ENCODE results near the gene OR1N2.
"Not testable (repeated sequence)": the region's sequence is repeated elsewhere in the genome, so short reads cannot be mapped to it uniquely, and the experiment has no call there.

The OR1N2 gene, protein sequence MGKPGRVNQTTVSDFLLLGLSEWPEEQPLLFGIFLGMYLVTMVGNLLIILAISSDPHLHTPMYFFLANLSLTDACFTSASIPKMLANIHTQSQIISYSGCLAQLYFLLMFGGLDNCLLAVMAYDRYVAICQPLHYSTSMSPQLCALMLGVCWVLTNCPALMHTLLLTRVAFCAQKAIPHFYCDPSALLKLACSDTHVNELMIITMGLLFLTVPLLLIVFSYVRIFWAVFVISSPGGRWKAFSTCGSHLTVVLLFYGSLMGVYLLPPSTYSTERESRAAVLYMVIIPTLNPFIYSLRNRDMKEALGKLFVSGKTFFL

DNA sequence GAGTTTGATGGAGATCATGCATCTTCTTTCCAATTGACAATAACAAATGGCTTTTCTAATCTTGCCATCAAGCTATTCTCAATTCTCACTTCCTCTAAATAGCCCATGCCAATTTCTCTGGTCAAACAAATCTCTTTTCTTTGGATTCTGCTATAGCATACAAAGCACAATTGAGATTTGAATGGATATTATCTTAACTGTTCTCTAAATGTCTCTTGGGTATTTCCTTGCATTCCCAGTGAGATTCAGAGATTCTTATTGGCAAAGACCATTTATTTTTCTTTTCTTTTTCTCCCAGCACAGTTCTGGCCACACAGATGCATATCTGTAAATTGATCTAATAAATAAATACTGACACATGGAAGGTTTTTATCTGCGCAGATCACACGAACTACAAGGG is at the start of gene OR1N2:
TSS of gene OR1N2 (plus strand) at position 301 of the 400 bp plus-strand sequence. CDS start 100 bp downstream, outside the sequence.
- DNase-seq (ENCODE audit: low read depth in 2 of 2, low spot score in 1 of 2) = no peak

DNA sequence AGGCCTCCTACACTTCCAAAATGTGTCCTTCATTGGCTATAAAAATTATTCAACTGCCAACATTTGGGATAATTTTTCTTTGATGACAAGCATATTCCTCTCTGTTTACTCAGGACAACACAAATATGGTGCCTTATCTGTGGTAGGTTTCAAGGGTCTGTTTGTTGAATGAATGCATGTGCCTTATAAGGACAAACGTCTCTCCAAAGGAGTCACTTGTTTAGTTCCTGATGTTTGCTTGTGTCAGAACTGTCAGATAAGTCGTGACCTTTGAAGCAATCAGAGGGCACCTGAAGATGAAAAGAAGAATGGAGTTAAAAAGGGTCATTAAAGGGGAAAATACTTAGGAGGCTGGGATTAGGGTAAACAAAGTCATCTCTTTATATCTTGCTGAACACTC is 45.9 kb upstream of the OR1N2 start:
- DNase-seq (ENCODE audit: low read depth in 2 of 2, low spot score in 1 of 2) = no peak

DNA sequence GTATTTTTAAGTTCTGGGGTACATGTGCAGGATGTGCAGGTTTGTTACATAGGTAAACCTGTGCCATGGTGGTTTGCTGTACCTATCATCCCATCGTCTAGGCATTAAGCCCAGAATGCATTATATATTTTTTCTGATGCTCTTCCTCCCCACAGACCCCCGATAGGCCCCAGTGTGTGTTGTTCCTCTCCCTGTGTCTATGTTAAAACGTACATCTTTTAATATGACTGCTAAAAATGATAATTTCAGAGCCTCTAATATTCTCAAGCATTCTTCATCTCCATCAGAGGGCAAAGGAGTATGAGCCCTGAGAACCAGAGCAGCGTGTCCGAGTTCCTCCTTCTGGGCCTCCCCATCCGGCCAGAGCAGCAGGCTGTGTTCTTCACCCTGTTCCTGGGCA is 42.4 kb upstream of the OR1N2 start, which contains the start of gene OR1J2:
TSS of gene OR1J2 (plus strand) at position 301 of the 400 bp plus-strand sequence. CDS start at position 301, 0 bp downstream.
- DNase-seq (ENCODE audit: low read depth in 2 of 2, low spot score in 1 of 2) = no peak

DNA sequence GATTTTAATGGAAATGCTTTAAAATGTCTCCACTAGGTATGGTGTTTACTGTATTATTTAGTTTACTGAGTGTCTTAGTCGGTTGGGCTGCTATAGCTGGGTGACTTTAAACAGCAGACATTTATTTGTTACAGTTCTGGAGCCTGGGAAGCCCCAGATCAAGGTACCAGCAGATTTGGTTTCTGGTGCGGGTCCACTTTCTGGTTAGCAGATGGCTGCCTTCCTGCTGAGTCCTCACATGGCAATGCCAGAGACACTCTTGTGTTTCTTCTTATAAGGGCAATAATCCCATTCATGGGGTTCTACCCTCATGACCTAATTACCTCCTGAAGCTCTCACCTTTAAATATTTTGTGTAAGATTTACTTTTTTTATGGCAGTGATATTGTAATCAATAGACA is 34.7 kb upstream of the OR1N2 start:
- DNase-seq (ENCODE audit: low read depth in 2 of 2, low spot score in 1 of 2) = no peak

DNA sequence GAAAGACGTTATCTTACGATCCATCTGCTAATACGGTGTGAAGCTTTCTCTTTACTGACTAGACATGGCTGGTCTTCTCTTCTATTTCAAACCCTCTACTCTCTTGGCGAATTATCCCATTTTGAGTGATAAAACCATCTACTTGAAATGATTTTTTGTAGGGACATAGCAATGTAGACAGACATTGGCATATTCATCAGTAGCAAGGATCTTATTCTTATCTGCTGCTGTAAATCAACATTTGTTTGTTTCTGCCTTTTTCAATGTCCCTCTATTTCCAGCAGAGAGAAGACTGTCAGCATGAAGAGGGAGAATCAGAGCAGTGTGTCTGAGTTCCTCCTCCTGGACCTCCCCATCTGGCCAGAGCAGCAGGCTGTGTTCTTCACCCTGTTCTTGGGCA is 34.1 kb upstream of the OR1N2 start, which contains the start of gene OR1J4:
TSS of gene OR1J4 (plus strand) at position 301 of the 400 bp plus-strand sequence. CDS start at position 301, 0 bp downstream.
- no peak for DNase-seq (ENCODE audit: low read depth in 2 of 2, low spot score in 1 of 2)

DNA sequence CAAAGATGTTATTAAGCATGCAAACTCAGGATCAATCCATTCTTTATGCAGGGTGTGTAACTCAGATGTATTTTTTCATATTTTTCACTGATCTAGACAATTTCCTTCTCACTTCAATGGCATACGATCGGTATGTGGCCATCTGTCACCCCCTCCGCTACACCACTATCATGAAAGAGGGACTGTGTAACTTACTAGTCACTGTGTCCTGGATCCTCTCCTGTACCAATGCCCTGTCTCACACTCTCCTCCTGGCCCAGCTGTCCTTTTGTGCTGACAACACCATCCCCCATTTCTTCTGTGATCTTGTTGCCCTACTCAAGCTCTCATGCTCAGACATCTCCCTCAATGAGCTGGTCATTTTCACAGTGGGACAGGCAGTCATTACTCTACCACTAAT is 33.5 kb upstream of the OR1N2 start:
- DNase-seq (ENCODE audit: low read depth in 2 of 2, low spot score in 1 of 2) = no peak

DNA sequence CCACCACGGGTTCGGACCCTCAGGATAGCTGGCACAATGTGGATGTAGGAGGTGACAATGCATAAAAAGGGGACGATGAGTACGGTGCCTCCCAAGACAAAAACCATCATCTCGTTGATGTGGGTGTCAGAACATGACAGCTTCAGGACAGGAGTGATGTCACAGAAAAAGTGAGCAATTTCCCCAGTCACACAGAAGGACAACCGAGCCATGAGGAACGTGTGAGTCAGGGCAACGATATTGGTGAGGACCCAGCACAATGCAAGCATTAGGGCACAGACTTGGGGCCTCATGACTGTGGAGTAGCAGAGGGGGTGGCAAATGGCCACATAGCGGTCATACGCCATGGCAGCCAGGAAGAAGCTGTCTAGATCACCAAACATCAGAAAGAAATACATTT is 26.3 kb upstream of the OR1N2 start:
- no peak for DNase-seq (ENCODE audit: low read depth in 2 of 2, low spot score in 1 of 2)

DNA sequence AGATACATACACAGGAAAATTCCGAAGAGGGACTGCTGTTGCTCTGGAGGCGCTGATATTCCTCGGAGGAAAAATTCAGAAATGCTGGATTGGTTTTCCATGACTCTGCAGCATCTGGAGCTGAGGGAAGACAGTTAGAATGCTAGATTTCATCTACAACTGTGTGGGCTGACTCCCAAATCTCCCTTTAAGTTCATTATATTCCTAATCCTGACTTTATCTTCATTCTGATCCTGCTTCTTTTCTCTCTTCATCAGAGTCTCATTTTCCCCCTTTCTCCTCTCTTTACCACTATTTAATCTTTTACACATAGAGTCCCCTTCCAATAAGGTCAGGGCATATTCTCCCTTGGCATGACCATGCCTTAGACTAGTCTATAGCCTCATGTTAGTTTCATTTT is 25.7 kb upstream of the OR1N2 start, which contains the start of gene OR1N1:
TSS of gene OR1N1 (minus strand) at position 101 of the 400 bp plus-strand sequence. CDS start at position 101, 0 bp downstream.
- no peak for DNase-seq (ENCODE audit: low read depth in 2 of 2, low spot score in 1 of 2)

DNA sequence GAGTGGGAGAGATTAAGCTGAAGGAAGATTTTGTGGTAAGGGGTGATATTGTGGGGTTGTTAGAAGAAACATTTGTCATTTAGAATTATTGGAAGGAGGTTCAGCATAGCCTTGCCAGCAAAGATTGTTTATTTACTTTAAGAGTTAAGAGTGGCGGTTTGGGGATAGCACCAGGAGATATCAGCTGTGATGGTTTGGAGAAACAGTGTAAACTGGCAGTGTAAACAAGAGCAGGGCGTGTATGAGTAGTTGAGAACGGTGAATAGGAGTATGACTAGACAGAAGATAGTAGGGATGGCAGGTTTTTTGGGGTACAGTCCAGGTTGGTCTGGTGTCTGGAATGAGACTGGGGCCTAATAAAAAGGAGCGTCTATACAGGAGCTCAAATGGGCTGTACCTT is 21.8 kb upstream of the OR1N2 start:
- not testable (repeated sequence) for DNase-seq (ENCODE audit: low read depth in 2 of 2, low spot score in 1 of 2)

DNA sequence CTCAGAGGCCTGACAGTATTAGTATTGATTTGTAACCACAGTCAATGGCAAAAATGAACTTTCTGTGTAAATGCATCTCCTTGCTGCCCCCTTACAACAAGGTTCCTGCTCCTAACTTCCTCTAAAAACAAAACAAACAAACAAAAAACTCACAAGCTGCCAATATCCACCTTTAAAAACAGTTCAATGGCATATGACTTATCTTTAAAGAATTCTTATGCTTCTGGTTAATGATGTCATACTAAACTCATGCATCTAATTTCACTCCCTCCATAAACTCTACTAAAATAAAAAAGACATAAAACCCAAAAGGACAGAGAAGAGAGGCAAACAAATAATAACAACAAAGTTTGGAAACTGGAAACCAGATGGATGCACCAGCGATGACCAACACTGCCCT is 16.8 kb upstream of the OR1N2 start:
- DNase-seq (ENCODE audit: low read depth in 2 of 2, low spot score in 1 of 2) = no peak

DNA sequence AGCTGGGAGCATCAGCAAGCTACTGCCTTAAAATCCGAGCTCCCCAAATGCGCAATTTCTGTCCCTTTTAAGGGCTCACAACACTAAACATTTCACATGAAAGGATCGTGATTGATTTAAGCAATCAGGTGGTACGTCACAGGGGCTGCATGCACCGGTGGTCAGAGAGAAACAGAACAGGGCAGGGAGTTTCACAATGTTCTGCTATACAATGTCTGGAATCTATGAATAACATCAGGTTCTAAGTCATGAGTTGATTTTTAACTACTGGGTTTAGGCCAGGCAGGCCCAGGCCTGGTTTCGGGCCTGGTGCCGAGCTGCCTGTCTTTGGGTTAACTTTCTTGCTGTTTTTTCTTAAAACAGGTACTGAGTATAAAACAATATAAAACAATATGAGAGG is 15.8 kb upstream of the OR1N2 start:
- DNase-seq (ENCODE audit: low read depth in 2 of 2, low spot score in 1 of 2) = not testable (repeated sequence)

DNA sequence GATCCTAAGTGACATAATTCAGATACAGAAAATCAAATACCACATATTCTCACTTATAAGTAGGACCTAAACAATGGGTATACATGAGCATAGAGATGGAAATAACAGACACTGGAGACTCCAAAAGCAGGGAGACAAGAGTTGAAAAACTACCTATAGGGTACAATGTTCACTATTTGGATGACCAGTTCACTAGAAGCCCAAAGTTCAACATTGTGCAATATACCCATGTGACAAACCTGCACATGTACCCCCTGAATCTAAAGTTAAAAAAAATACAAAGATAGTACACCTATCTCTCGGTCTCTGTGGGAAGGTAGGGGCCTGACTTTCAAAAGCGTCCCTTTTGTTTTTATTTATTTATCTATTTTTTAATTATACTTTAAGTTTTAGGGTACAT is 14.2 kb upstream of the OR1N2 start:
- no peak for DNase-seq (ENCODE audit: low read depth in 2 of 2, low spot score in 1 of 2)

DNA sequence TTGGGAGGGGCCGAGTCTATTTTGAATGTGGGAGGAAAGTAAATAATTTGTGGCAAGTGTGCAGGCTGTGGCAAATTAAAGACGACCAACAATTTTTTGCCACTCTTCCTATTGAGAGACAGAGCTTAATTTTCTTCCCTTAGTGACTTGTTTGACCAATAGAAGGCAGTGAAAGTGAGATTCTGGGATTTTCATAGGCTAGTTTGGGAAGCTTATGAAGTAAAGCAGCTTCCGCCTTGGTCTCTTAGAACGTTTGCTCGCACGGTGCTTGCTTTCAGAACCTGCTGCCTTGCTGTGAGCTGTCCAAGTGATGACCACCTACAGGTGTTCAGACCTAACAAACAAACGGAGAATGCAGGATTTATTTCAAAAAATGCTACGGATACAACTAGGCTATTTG is 6.7 kb upstream of the OR1N2 start:
- no peak for DNase-seq (ENCODE audit: low read depth in 2 of 2, low spot score in 1 of 2)

DNA sequence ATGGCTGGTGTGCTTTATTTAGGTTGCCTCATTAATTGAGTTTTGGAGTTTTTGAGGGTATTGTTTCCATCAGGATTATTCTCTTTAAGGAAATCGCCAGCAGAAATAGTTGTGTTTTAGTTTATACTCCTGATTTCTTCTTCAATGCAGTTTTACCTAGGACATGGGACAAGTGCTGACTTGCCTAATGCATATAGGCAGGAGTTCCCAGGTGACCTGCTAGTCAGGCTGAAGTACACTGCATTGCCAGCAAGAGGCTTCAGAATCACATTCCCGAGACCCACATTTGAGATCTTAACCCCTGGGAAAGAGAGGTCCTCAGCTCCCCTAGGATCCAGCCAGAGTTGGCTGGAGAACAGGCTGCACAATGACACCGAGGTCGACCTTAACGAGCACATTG is 1.5 kb upstream of the OR1N2 start:
- DNase-seq (ENCODE audit: low read depth in 2 of 2, low spot score in 1 of 2) = no peak

DNA sequence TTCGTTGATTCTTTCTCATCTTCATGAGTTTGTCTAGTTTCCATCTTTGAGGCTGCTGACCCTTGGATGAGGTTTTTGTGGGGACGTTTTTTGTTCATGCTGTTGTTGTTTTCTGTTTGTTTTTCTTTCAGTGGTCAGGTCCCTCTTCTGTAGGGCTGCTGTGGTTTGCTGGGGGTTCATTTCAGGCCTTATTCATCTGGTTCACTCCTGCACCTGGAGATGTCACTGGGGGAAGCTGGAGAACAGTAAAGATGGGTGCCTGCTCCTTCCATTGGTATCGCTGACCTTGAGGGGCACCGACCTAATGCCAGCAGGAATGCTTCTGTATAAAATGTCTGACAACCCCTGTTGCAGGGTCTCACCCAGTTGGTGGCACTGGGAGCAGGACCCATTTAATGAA is 8.5 kb downstream of the OR1N2 start:
- DNase-seq (ENCODE audit: low read depth in 2 of 2, low spot score in 1 of 2) = no peak

DNA sequence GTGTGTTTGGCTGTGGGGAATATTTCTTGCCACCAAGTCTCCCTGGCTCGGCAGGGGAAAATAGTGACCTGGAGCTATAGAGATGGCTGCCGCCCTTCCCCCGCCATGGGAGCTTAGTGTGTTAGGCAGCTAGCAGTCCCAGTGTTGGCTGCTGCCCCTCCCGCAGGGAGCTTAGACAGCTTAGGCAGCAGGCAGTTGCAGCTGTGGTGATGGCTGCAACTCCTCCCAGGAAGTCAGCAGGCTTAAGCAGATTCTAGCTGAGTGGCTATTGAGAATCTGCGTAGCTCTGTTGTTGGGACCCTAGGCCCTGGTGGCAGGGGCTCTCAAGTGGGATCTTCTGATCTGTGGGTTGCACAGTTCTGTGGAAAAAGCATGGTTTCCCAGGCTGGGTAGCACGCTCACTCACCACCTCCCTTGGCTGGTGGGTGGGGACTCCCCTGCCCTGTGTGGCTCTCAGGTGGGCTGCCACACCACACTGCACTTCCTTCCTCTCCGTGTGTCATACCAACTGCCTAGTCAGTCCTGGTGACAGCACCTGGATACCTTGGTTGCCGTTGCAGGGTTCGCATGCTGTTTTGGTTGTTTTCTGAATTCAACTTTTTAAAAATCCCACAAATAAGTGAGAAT is 9.3 kb downstream of the OR1N2 start:
- DNase-seq (ENCODE audit: low read depth in 2 of 2, low spot score in 1 of 2) = peak in 1 of 2 donors; percentile 1

DNA sequence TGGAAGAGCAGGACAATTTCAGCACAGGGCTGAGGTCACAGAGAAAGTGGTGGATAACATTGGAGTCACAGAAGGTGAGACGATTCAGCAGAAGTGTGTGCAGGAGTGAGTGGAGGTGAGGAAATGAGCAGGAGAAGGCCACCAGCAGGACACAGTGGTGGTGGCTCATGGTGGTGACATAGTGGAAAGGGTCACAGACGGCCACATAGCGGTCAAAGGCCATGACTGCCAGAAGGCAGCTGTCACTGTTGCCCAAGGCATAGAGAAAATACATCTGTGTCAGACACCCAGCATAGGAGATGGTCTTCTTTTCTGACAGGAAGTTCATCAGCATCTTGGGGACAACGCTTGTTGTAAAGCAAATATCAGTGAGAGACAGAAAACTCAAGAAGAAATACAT is 15.0 kb downstream of the OR1N2 start:
- DNase-seq (ENCODE audit: low read depth in 2 of 2, low spot score in 1 of 2) = no peak

DNA sequence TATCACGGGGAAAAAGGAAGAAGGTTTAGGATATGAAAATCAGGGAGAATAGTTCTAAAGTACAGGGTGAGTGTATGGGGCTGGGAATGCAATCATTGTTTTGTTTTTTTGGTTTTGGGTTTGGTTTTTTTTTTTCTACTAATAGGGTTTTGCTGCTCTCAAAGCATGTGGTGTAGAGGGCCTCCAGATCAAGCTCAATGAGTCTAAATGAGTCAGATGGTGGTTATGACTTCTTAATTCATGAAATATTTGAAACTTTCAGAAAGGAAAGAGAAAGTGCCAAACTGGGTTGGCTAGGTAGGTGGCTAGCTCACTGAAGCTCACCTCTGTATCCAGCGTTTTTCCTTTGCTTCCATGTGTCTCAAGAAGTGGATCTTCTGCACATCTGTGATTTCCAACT is 19.5 kb downstream of the OR1N2 start:
- DNase-seq (ENCODE audit: low read depth in 2 of 2, low spot score in 1 of 2) = no peak

DNA sequence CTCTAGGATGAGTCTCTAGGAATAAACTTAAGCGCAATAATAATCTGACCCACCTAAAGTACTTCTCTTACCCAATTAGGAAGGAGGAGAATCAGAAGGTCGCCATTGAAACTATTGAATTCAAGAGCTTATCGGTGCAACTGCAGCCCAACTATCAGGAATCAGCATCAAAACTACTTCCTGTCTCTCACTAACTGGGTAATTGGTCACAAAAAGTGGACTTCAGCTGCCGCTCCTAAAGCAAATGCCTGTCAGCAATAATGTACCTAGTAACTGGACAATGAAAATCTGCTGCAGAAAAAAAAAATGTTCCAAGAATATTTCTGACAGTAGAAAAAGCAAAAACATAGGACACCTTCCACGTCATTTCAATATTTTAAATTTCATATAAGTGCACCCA is 27.0 kb downstream of the OR1N2 start:
- no peak for DNase-seq (ENCODE audit: low read depth in 2 of 2, low spot score in 1 of 2)

DNA sequence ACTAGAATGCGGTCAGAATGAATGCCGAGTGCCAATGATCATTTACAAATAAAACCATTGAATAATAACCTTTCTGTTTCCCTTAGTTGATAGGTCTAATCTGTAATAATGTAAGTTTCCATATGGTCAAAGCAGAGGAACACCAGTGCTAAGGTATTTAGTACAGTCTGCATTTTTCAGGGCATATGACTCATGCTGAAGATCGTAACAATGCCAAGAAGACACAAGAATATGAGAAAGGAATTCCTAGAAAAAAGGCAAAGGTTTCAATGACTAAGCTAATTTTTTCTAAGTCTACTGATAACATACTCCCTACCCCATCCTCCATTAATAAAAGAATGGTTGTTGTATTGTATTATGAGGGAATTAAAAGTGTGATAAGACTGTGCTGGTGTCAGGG is 27.4 kb downstream of the OR1N2 start:
- no peak for DNase-seq (ENCODE audit: low read depth in 2 of 2, low spot score in 1 of 2)

DNA sequence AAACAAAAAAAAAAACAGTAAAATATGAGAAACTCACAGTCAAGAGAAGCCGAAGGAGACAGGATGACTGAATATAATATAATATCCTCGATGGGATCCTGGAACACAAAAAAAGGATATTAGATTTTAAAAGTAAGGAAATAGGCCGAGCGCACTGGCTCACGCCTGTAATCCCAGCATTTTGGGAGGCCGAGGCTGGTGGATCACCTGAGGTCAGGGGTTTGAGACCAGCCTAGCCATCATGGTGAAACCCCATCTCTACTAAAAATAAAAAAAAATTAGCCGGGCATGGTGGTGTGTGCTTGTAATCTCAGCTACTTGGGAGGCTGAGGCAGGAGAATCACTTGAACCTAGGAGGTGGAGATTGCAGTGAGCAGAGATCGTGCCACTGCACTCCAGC is 30.4 kb downstream of the OR1N2 start, which contains the start of gene OR1L8:
TSS of gene OR1L8 (minus strand) at position 101 of the 400 bp plus-strand sequence. CDS start 14,907 bp downstream, outside the sequence.
- DNase-seq (ENCODE audit: low read depth in 2 of 2, low spot score in 1 of 2) = not testable (repeated sequence)
